Progenitor cell of endocrine pancreas (in vitro differentiated cells): Measurements from ENCODE around the gene PHRF1. TPM values are rescaled to one million over a fixed set of nuclear protein-coding genes. Genes with fewer than 3 reads are reported as not detected.

Experiments
- DNase-seq: peaks from one replicate; pipeline ENCODE4 v3.0.0; 2021; ENCODE audit warnings: low spot score; ENCODE audit not compliant: unreplicated experiment
- H3K27ac Mint-ChIP-seq: 2 replicates; pipeline ENCODE4 v1.8.0; 2021; ENCODE audit warnings: mild to moderate bottlenecking, moderate library complexity, mixed read lengths
- H3K27me3 Mint-ChIP-seq: 2 replicates; pipeline ENCODE4 v1.8.0; 2021; ENCODE audit warnings: mixed read lengths
- H3K36me3 Mint-ChIP-seq: 2 replicates; pipeline ENCODE4 v1.8.0; 2022; ENCODE audit warnings: mixed read lengths; ENCODE audit not compliant: insufficient read depth
- H3K4me1 Mint-ChIP-seq: 2 replicates; pipeline ENCODE4 v1.8.0; 2021; ENCODE audit warnings: low read depth, mixed read lengths
- H3K4me3 Mint-ChIP-seq: 2 replicates; pipeline ENCODE4 v1.8.0; 2021; ENCODE audit warnings: low read depth, mild to moderate bottlenecking, moderate library complexity, mixed read lengths
- H3K9me3 Mint-ChIP-seq: 2 replicates; pipeline ENCODE4 v1.8.0; 2021; ENCODE audit warnings: low read depth, mixed read lengths
- CTCF ChIP-seq: fragments of 200-600 bp; sonication (generic); IDR thresholded peaks from one replicate; pipeline ENCODE4 v1.5.0; 2021; ENCODE audit warnings: antibody characterized with exemption, mild to moderate bottlenecking; ENCODE audit not compliant: unreplicated experiment
- total RNA-seq: library from RNA; stranded (reverse); gene quantifications from 2 replicates; pipeline ENCODE4 v1.2.1, GENCODE V29; 2021

PHRF1 gene
- total RNA-seq, 1 donor from 2014 or later, result 44.4 TPM

- DNase-seq, result no peak
- no peaks in the 10 kb centered on the region for H3K27me3 Mint-ChIP-seq
- H3K36me3 Mint-ChIP-seq, result peaks cover 1% of the 10 kb centered on the region
- TF ChIP-seq CTCF, result no peak
- no peak overlapping the region for H3K4me3 Mint-ChIP-seq
- no peaks in the 10 kb centered on the region for H3K9me3 Mint-ChIP-seq
- H3K4me1 Mint-ChIP-seq, result peaks cover 2% of the 10 kb centered on the region
- H3K27ac Mint-ChIP-seq, result no peak overlapping the region
Observed at GRCh38 chr11:530960-531831, 45.1 kb upstream of the PHRF1 start.

- Mint-ChIP-seq H3K27ac (no peak overlapping the region), H3K4me3 (no peak overlapping the region), H3K9me3 (no peaks in the 10 kb centered on the region), H3K27me3 (no peaks in the 10 kb centered on the region), H3K4me1 (peaks cover 2% of the 10 kb centered on the region), H3K36me3 (peaks cover 1% of the 10 kb centered on the region)
- DNase-seq, result no peak
- TF ChIP-seq CTCF, result no peak
Observed at GRCh38 chr11:531919-532526, 44.2 kb upstream of the PHRF1 start.

GRCh38 chr11:532527-532985, 43.7 kb upstream of the PHRF1 start:
- no peak for DNase-seq
- TF ChIP-seq CTCF, result no peak
- H3K27me3 Mint-ChIP-seq, result no peaks in the 10 kb centered on the region
- no peak overlapping the region for H3K27ac Mint-ChIP-seq
- no peak overlapping the region for H3K4me3 Mint-ChIP-seq
- peaks cover 1% of the 10 kb centered on the region for H3K36me3 Mint-ChIP-seq
- H3K9me3 Mint-ChIP-seq, result no peaks in the 10 kb centered on the region
- H3K4me1 Mint-ChIP-seq, result peaks cover 2% of the 10 kb centered on the region

GRCh38 chr11:532986-533585, 43.2 kb upstream of the PHRF1 start:
- H3K27me3 Mint-ChIP-seq, result no peaks in the 10 kb centered on the region
- no peak for TF ChIP-seq CTCF
- no peaks in the 10 kb centered on the region for H3K9me3 Mint-ChIP-seq
- H3K27ac Mint-ChIP-seq, result no peak overlapping the region
- H3K36me3 Mint-ChIP-seq, result peaks cover 1% of the 10 kb centered on the region
- H3K4me1 Mint-ChIP-seq, result peaks cover 5% of the 10 kb centered on the region
- no peak for DNase-seq
- H3K4me3 Mint-ChIP-seq, result no peak overlapping the region
